DMS 273 (cell line): ENCODE data around the gene C11orf24.
"Not testable (repeated sequence)": the region's sequence is repeated elsewhere in the genome, so short reads cannot be mapped to it uniquely, and the experiment has no call there.

ENCODE experiments used
- DNase-seq: peaks from one replicate; lab custom pipeline; 2025; ENCODE audit not compliant: unreplicated experiment; lab: John Stamatoyannopoulos, UW

The C11orf24 gene

DNA sequence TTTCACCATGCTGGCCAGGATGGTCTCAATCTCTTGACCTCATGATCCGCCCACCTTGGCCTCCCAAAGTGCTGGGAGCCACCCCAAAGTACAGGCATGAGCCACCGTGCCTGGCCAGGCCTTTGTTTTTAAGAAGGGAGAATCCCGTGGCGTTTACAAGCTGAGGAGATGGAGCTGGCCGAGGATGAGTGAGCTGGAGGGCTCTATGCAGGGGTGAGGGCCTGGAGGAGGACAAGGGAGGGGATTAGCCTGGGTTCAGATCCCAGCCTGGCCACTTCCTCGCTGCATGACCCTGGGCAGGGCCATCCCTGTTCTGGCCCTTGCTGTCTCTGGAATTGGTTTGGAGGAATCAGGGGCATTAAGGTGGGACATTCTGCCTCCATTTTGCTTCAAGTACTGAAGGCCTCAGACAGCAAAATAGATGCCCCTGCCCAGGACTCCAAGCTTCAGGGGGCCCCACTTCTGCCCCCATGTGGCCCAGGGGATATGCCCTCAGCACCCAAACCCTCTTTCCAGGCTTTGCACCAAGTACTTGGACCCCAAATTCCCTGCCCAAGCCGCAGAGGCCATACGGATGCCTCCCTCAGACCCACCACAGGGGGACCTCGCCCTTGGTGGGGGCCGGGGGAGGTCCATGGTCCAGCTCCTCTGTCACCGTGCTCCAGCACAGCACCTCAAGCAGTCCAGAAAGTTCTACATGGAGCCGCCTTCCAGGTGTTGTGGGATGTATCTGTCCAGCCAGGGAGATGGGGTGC, 28.5 kb upstream of the C11orf24 start:
- DNase-seq, result no peak

DNA sequence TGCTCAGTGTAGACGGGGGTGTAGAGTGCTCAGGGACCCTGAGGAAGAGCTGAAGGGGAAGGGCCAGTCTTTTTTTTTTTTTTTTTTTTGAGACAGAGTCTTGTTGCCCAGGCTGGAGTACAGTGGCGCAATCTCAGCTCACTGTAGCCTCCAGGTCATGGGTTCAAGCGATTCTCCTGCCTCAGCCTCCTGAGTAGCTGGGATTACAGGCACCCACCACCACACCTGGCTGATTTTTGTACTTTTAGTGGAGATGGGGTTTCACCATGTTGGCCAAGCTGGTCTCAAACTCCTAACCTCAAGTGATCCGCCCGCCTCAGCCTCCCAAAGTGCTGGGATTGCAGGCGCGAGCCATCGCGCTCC, 27.7 kb upstream of the C11orf24 start:
- not testable (repeated sequence) for DNase-seq

DNA sequence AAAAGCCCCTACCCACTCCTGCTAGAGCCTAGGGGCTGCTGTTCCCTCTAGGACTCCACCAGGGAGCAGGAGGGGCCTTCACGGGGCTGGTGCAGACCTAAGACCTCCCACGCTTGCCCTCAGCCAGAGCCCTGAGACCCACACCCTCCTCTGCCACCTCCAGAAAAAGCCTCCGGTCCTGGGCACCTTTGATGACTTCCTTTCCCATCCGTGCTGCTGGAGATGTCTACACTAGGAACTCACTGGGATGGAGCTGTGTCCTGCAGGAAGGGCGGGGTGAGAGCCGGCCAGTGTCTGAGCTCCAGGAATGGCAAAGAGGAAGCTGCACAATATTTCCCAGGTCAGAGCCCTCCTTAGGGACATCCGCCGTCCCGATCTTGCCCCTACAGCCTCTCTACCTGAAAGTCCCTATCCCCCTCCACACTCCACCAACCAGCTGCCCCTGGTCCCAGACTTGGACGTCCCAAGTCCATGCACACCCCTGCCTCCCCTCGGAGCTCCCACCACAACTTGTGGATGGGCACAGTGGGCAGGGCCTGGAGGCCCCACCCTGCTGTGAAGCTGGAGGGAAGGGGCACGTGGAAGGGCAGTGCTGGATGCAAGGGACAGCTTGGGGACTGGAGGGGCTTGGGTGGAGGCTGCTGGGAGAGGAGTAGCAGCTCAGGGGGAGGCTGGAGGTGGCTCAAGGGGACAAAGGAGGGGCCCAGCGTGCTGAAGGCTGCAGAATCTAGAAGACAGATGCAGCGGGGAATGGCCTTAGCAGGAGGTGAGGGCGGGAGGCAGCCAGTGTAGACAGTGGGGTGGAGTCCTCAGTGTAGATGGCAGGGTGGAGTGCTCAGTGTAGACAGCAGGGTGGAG, 27.1 kb upstream of the C11orf24 start:
- no peak for DNase-seq

DNA sequence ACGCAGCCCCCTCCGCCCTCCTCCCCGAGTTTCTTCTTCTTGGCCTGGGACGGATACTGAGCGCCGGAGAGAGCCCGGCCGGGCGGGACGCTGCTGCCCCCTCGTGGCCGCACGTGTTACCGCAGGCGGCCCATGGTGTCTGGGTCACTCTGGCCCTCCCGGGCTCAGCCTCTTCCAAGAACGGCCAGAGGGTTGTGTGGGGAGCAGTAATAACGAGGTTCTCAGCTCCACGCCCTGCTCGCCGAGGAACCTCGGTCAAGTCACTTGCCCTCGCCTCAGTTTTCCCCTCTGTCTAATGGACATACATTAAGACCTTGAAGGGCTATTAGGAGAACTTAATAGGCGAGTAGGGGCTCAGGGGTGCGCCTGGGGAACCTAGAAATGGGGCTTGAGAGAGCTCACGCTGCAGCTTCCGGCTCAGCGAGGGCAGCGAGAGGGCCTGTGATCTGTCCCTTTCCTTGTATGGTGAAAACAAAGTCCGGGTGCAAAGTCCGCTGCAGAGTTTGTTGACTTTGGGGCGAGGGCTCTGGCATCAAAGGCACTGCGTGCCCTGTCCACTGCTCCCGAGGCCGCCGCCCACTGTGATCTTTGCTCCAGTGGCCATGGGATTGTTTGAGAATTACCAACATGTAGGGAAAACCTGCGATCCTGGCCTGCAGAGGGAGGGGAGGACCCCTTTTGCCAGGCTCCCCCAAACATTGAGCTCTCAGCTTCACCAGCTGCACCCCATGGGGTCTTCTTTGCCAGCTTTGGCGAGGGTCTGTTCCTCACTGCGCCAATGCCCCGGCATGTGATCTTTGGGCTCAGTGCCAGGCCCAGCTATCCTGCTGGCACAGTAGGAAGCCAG, 26.3 kb upstream of the C11orf24 start:
- DNase-seq, result peak; percentile 78

DNA sequence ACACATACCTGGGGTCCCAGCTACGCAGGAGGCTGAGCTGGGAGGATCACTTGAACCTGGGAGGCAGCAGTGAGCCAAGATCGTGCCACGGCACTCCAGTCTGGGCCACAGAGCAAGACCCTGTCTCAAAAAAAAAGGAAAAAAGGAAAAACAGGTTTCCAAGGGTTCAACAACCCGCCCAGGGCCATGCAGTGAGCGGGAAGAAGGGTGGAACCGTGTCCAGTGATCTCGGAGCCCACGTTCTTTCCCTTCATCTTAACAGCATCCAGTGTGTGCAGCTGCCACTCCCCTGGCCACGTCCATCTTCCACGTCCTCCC, 25.7 kb upstream of the C11orf24 start:
- no peak for DNase-seq

DNA sequence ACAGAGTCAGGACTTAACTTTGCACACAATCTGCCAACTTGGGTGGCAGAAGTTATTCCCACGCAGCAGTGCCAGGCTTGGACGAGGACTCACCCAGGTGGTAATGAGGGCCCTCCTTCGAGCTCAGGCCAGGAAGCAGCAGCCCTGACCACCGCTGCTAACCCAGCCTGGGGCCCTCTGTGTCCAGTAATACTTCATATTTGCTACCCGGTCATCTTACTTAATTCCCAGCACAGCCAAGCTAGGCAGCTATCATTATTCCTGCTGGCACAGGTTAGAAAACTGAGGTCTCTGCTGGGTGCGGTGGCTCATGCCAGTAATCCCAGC, 25.2 kb upstream of the C11orf24 start:
- no peak for DNase-seq

DNA sequence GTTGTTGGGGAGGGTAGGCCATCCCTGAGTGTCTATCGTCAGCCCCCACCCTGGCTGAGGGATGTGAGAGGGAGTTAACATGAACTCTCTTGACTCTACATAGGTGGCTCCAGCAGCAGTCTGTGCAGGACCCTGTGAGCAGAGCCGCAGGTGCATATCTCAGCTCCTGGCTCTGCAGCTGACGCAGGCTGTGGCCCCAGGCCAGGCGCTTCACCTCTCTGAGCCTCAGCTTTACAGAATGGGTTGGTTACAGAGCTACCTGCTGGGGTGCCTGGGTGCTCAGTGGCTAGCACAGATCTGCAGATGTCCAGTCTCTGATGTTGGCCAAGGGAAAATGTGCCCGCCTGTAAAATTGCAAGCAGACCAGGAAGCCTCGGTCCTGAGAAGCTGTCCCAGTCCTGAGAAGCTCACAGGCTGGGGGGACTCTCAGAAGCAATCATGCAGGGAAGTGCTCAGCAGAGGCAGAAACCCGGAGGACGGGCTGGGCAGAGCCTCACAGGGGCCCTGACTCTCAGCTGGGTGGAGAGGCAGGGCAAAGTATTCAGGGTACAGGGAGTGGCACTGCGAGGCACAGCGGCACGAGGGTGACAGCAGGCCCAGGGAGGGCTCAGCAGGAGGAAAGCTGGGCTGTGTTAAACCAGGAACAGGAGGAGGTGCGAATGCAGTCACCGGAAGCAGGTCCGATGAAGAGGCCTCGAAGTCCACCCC, 24.7 kb upstream of the C11orf24 start:
- no peak for DNase-seq

DNA sequence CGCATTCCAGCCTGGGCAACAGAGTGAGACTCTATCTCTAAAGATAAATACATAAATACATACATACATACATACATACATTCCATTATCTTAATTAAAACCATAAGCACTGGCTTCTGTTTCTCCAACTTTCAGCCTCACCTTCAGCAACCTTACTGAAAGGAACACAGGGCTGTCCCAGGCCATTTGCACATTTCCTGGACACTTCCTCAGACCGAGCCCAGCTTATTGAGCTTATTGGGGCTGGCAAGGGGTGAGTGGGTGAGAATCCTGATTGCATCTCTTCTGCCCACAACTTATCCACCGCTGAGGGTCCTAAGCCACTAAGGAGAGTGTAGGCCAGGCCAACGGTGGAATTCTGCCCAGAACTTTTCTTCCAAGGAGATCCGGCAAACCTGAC, 24.2 kb upstream of the C11orf24 start:
- no peak for DNase-seq

DNA sequence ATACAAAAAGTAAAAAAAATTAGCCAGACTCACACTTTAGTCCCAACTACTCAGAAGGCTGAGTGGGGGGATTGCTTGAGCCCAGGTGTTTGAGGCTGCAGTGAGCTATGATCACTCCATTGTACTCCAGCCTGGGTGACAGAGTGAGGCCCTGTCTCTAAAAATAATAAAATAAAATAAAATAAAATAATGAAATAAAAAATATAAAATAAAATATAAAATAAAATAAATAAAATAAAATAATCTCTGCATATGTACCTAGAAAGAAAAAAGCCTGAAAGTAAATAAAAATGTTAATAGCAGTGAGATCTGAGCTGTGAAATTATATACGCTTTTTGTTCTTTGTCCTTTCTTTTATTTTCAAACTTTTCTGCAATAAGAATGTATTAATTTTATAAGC, 23.5 kb upstream of the C11orf24 start:
- no peak for DNase-seq

DNA sequence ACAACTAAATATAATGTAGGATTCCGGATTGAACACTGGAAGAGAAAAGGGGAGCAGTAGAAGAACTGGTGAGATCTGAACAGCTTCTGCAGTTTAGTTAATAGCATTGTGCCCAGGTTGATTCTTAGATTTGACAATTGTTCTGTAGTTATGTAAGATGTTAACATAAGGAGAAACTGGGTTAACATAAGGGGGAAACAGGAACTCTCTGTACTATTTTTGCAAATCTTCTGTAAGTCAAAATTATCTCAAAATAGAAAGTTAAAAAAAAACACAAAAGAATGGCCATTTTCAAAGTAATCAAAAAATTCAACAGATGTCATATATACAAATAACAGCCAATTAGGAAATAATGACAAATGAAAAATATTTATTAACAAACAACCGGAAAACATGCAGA, 21.9 kb upstream of the C11orf24 start:
- no peak for DNase-seq

DNA sequence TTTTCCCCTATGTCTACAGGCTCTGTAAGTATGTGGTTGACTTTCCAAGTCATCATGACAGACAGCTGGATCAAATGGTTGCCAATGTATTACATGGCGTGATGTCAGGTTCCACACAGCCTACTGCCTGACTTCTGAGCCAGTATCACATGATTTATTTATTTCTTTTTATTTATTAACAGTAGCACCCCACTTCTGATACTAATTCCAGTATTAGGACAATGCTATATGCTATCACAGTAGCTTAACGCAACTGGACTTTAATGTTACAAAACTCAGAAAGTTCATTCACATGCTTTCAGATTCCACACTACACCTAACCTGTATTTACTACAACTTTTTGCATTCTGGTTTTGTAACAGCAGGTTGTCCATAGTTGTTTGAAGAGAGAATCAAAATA, 17.7 kb upstream of the C11orf24 start:
- DNase-seq, result no peak

DNA sequence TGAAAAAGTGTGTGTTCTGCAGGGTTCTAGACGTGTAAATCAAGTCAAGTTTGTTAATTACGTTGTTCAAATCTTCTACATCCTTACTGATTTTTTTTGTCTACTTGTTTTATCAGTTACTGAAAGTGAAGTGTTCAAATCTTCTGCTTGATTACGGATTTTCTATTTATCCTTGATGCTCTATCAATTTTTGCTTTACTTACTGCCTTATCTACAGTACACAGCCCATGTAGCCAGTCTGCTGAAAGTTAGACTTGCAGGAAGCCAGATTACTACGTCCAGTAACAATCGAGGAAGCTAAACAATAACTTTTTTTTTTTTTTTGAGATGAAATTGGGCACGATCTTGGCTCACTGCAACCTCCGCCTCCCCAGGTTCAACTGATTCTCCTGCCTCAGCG, 15.6 kb upstream of the C11orf24 start:
- no peak for DNase-seq

DNA sequence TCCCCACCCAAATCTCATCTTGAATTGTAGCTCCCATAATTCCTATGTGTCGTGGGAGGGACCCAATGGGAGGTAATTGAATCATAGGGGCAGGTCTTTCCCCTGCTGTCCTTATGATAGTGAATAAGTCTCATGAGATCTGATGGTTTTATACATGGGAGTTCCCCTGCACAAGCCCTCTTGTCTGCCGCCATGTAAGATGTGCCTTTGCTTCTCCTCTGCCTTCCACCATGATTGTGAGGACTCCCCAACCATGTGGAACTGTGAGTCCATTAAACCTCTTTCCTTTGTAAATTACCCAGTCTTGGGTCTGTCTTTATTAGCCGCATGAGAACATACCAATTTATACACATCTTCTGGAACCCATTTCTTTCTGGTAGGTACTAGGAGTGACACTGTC, 12.8 kb upstream of the C11orf24 start:
- DNase-seq, result not testable (repeated sequence)

DNA sequence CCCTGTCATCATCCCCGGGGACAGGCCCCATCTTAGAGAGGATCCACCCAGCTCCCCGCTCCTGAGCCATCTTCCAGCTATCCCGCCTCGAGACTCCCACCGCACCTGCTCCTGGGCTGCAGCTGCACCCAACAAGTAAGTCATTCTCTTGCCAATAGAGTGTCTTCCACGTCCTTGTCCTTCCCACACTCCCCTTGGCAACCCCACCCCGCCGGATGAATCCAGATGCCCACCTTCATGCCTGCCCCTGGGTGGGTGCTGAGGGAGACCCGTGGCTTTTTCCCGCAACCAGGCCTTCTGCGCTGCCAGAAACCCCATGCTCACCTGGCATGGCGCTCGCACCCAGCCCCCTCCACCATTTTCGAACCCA, 11.1 kb upstream of the C11orf24 start:
- DNase-seq, result no peak

DNA sequence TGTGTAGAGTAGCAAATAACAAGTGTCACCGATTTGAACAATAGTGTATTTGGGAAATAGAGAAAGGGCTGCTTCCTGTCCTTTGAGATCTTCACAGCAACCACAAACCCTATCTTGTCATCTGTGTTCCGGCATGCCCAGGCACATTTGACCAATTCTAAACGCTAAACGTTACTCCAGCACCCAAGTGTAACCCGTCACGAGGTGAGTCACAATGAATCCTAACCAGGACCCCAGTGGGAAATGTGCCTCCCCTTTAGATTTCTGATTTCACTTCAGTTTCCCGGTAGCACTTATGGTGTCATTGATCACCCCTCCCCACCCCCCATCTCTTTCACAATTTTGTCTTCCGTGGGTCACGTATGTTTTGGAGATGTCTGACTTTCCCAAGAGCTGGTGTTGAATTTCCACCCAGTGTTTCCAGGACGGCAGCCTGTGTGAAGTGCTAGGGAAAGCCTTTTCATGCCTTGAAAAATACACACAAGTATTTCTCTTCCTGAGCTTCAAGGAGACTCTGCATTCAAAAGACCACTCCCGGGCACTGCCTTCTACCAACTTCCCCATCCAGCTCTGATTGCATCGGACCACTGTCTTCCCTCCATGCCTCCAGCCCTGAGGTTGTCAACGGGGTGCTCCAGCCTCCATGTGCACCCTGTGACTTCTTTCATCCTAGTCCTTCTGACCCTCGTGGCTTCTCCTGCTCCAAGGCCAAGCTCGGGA, 10.5 kb upstream of the C11orf24 start:
- no peak for DNase-seq

DNA sequence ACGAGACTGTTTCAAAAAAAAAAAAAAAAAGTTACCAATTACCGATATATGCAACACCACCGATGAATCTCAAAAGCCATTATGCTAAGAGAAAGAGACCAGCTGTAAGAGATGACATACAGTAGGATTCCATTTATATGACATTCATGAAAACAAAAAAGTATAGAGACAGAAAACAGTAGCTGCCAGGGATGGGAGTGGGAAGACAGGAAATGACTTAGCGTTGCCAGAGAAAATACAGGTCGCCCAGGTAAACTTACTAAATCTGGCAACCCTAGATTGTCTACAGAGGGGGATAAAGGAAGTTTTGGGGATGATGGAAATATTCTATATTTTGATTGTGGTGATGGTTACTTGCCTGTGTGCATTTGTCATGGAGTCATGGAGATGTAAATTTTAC, 7.9 kb upstream of the C11orf24 start:
- no peak for DNase-seq

DNA sequence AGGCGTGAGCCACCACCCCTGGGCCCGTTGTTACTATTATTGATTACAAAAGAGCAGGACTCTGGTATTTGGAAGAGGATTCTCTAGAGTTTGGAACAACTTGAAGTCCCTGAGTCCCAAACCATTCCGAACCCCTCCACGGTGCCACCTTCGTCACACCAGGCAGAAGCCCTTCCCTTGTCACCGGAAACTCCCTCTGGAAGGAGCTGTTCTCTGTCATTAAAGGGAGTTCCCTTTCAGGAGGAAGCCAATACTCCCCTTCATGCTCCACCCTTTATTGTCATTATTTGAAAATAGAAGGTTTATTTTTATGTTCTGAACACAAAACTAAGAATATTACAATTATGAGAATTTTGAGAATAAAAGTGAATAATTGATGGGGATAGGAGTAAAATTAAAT, 5.1 kb upstream of the C11orf24 start:
- DNase-seq, result no peak

DNA sequence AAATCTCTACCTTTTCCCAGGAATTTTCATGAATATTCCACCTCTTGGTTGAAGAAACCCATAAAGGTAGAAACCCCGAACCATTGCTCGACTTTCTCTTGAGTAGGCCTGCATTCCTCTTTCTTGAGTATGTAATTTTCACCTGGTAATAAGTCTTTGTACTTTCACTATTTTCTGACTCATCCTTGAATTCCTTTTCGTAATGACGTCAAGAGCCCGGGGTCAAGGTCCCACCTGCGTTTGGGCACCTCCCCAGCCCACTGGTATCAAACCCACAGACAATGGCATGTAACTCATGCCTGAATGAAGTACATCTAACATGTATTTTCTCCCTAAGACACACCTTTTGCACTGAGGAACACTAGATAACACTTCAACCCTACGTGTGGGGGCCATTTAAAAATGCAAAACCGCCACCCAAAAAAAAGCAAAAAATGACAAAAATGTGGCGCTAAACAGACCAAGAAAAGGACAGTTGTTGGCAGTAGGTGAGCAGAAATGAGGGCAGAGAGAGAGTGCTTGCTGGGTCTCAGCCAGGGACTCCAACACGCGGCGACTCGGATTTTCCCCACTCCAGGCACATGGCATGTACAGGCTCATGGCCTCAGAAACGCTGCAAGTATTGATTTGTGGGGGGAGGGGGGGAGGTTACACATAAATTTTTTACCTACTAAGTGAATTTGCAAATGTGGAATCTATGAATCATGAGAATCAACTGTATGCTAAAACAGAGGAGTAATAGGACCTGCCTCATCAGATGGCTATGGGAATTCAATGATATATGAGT, 4.1 kb upstream of the C11orf24 start:
- DNase-seq, result no peak

DNA sequence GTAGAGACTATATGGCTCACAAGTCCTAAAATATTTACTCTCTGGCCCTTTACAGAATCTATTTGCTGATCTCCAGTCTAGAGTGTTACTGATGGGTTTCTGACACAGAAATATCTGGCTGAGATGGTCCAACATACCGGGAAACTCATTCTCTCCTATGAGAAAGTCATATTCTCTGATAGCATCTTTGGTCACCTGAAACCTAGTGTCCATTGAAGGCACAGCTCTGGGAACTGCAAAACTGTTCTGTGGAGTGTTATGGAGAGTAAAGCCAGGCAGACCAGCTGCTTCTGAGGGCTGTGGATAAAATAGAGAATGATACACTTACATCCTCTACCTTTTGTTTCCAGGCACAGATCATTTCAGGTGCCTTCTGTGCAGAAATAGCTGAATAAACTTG, 2.5 kb upstream of the C11orf24 start:
- DNase-seq, result no peak
